ENCODE results near the gene SNCAIP.
"Not testable (repeated sequence)": the region's sequence is repeated elsewhere in the genome, so short reads cannot be mapped to it uniquely, and the experiment has no call there.

SNCAIP gene

DNA sequence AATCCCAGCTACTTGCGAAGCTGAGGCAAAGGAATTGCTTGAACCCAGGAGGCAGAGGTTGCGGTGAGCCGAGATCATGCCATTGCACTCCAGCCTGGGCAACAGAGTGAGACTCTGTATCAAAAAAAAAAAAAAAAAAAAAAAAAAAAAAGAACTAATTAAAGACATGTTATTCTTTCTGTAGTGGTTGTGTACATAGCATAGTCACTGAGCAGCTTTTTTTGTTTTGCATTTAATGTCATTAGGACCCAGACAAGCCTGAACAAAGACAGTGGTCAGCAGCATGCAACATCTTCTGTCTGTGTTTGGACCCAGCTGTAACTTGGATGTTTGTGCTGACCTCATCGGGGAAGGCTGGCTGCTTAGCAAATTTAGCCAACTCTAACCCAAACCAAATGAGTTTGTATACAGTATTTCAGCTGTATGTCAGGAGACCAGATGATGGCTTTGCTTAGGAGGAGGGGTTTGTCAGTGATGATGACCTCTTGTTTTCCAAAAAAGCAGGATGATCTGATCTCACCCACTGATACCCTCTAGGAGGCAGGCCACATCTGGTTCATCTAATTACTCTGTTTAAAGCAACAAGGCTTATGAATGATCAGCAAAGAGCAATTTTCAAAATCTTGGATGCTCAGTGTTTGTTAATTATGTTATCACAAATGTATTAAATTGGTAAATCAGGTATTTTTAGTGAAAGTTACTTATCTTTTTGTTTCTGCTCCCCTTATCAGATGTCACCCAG is 39.5 kb downstream of the SNCAIP start:
- H3K27me3 ChIP-seq (replicated peaks), result no peaks in the 10 kb centered on the region
- no peak for DNase-seq
- H3K36me3 ChIP-seq (replicated peaks), result no peaks in the 10 kb centered on the region
- H3K27ac ChIP-seq, result no peak overlapping the region
- no peak overlapping the region for H3K4me3 ChIP-seq (ENCODE audit: low read depth, low read length)
- TF ChIP-seq, protein P1, sequence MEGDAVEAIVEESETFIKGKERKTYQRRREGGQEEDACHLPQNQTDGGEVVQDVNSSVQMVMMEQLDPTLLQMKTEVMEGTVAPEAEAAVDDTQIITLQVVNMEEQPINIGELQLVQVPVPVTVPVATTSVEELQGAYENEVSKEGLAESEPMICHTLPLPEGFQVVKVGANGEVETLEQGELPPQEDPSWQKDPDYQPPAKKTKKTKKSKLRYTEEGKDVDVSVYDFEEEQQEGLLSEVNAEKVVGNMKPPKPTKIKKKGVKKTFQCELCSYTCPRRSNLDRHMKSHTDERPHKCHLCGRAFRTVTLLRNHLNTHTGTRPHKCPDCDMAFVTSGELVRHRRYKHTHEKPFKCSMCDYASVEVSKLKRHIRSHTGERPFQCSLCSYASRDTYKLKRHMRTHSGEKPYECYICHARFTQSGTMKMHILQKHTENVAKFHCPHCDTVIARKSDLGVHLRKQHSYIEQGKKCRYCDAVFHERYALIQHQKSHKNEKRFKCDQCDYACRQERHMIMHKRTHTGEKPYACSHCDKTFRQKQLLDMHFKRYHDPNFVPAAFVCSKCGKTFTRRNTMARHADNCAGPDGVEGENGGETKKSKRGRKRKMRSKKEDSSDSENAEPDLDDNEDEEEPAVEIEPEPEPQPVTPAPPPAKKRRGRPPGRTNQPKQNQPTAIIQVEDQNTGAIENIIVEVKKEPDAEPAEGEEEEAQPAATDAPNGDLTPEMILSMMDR (IDR thresholded peaks at IDR 0.05; ENCODE audit: low read depth, low read length, missing control alignments), result no peak
- in situ Hi-C loops (cut with HindIII; ENCODE audit: low pct_ligation_motif_present, low sequenced_read_pairs), result no loop called here

DNA sequence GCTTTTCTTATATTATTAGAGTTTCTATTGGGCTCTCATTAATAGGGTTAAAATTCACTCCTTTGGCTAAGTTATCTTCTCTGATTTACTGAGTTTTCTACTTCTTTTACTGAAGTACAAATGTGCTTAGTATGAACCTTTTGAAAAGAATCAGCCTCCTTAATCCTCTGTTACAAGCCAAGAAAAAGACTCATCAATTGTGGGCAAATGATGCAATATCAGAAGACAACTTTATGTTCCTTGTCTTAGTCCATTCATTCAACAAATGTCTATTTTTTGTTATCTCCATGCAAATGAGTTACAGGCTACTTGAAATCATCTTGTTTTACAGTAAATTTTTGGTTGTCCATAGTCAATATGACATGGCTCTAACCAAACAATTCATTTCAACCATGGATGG is 40.3 kb downstream of the SNCAIP start:
- H3K36me3 ChIP-seq (replicated peaks), result no peaks in the 10 kb centered on the region
- TF ChIP-seq, protein P1 (IDR thresholded peaks at IDR 0.05; ENCODE audit: low read depth, low read length, missing control alignments), result no peak
- in situ Hi-C loops (cut with HindIII; ENCODE audit: low pct_ligation_motif_present, low sequenced_read_pairs), result no loop called here
- no peak for DNase-seq
- no peaks in the 10 kb centered on the region for H3K27me3 ChIP-seq (replicated peaks)
- H3K27ac ChIP-seq, result no peak overlapping the region
- H3K4me3 ChIP-seq (ENCODE audit: low read depth, low read length), result no peak overlapping the region

DNA sequence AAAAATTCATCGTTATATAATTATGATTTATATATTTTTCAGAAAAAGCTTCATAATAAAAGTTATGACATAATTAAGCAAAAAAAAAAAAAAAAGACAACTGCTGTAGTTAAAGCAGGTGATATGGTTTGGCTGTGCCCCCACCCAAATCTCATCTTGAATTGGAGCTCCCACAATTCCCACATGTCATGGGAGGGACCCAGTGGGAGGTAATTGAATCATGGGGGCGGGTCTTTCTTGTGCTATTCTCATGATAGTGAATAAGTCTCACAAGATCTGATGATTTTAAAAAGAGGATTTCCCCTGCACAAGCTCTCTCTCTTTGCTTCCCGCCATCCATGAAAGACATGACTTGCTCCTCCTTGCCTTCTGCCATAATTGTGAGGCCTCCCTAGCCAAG is 41.3 kb downstream of the SNCAIP start:
- H3K27ac ChIP-seq; H3K36me3 ChIP-seq (replicated peaks); in situ Hi-C loops (cut with HindIII; ENCODE audit: low pct_ligation_motif_present, low sequenced_read_pairs); DNase-seq; H3K27me3 ChIP-seq (replicated peaks); H3K4me3 ChIP-seq (ENCODE audit: low read depth, low read length): not testable (repeated sequence)

- TF ChIP-seq, protein P1 (IDR thresholded peaks at IDR 0.05; ENCODE audit: low read depth, low read length, missing control alignments), result no peak
- Histone ChIP-seq H3K27me3 (replicated peaks) (no peaks in the 10 kb centered on the region), H3K27ac (no peak overlapping the region), H3K4me3 (ENCODE audit: low read depth, low read length) (no peak overlapping the region), H3K36me3 (replicated peaks) (no peaks in the 10 kb centered on the region)
- in situ Hi-C loops (cut with HindIII; ENCODE audit: low pct_ligation_motif_present, low sequenced_read_pairs), result no loop called here
- no peak for DNase-seq
Measured at GRCh38 chr5:122354293-122354692, 42.3 kb downstream of the SNCAIP start.

DNA sequence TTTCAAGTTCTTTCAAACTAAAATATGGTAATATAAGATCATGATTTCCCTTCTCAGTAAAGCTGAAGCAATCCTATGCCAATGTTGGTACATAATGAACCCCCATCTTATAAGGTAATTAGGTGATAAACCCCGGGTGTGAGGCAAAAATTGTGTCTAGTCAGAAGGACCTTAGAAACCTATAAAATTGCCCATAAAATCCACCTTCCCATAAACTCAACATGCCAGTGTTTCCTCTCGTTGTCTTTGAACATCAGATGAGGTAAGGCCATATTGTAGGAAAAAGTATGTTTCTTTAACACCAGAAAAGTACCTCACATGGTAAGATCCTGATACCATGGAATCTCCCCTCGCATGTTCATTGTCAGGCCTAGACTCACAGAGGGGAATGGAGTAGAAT is 43.3 kb downstream of the SNCAIP start:
- in situ Hi-C loops (cut with HindIII; ENCODE audit: low pct_ligation_motif_present, low sequenced_read_pairs), result no loop called here

GRCh38 chr5:122356855-122357254 is 44.8 kb downstream of the SNCAIP start:
- Histone ChIP-seq H3K27me3 (replicated peaks) (no peaks in the 10 kb centered on the region), H3K4me3 (ENCODE audit: low read depth, low read length) (no peak overlapping the region), H3K27ac (no peak overlapping the region), H3K36me3 (replicated peaks) (no peaks in the 10 kb centered on the region)
- TF ChIP-seq, protein P1 (IDR thresholded peaks at IDR 0.05; ENCODE audit: low read depth, low read length, missing control alignments), result no peak
- in situ Hi-C loops (cut with HindIII; ENCODE audit: low pct_ligation_motif_present, low sequenced_read_pairs), result no loop called here
- DNase-seq, result no peak

More for the DNA sequence above, 43.3 kb downstream of the SNCAIP start:
- Histone ChIP-seq H3K4me3 (ENCODE audit: low read depth, low read length) (no peak overlapping the region), H3K36me3 (replicated peaks) (no peaks in the 10 kb centered on the region), H3K27ac (no peak overlapping the region), H3K27me3 (replicated peaks) (no peaks in the 10 kb centered on the region)
- no peak for DNase-seq
- TF ChIP-seq, protein P1 (IDR thresholded peaks at IDR 0.05; ENCODE audit: low read depth, low read length, missing control alignments), result no peak
